HG02938 (cell line): ENCODE results near the gene CTDNEP1.
A peak's percentile ranks its signal among the peaks of the same experiment; 100 is the strongest.

Experiments used
- ATAC-seq: cut with Tn5 transposase; IDR thresholded peaks from one replicate; pipeline ENCODE4 v1.9.1; 2021; ENCODE audit warnings: mild to moderate bottlenecking, moderate library complexity; ENCODE audit not compliant: unreplicated experiment

The CTDNEP1 gene

GRCh38 chr17:7216242-7217112 is 35.1 kb downstream of the CTDNEP1 start:
- ATAC-seq: no peak

GRCh38 chr17:7215652-7216180 is 35.8 kb downstream of the CTDNEP1 start:
- no peak for ATAC-seq

- no peak for ATAC-seq
These were observed 36.3 kb downstream of the CTDNEP1 start for GRCh38 chr17:7215136-7215638.

GRCh38 chr17:7214300-7215135 is 37.0 kb downstream of the CTDNEP1 start:
- ATAC-seq: peak; percentile 70

- ATAC-seq: no peak
These were observed 37.6 kb downstream of the CTDNEP1 start for GRCh38 chr17:7213895-7214299.

GRCh38 chr17:7211491-7212273 is 39.9 kb downstream of the CTDNEP1 start:
- no peak for ATAC-seq

GRCh38 chr17:7208754-7209460 is 42.6 kb downstream of the CTDNEP1 start:
- no peak for ATAC-seq

GRCh38 chr17:7208027-7208571 is 43.4 kb downstream of the CTDNEP1 start:
- no peak for ATAC-seq

- no peak for ATAC-seq
These were observed 44.2 kb downstream of the CTDNEP1 start for GRCh38 chr17:7207120-7208001.

GRCh38 chr17:7205561-7205960 is 46.0 kb downstream of the CTDNEP1 start:
- no peak for ATAC-seq

- peak; percentile 73 for ATAC-seq
These were observed 46.6 kb downstream of the CTDNEP1 start for GRCh38 chr17:7204828-7205461.

GRCh38 chr17:7204336-7204735 is 47.2 kb downstream of the CTDNEP1 start:
- no peak for ATAC-seq

- no peak for ATAC-seq
These were observed 48.1 kb downstream of the CTDNEP1 start for GRCh38 chr17:7203391-7203790.

GRCh38 chr17:7196651-7197401 is 54.7 kb downstream of the CTDNEP1 start:
- no peak for ATAC-seq

- no peak for ATAC-seq
These were observed 55.6 kb downstream of the CTDNEP1 start for GRCh38 chr17:7195971-7196370.
